ENCODE results near the gene GLB1L2. TPM values are rescaled to one million over a fixed set of nuclear protein-coding genes. Genes with fewer than 3 reads are reported as not detected.

Gene GLB1L2
- total RNA-seq, 1 donor from 2014 or later = 11.9 TPM

- no peaks in the 10 kb centered on the region for H3K36me3 Mint-ChIP-seq (ENCODE audit: insufficient read depth)
- H3K4me1 Mint-ChIP-seq (ENCODE audit: low read depth) = no peaks in the 10 kb centered on the region
- H3K4me3 Mint-ChIP-seq (ENCODE audit: low read depth) = no peak overlapping the region
- TF ChIP-seq CTCF (IDR thresholded peaks at IDR 0.05; ENCODE audit: unreplicated experiment) = no peak
- DNase-seq (ENCODE audit: low spot score, unreplicated experiment) = no peak
- no peaks in the 10 kb centered on the region for H3K9me3 Mint-ChIP-seq (ENCODE audit: low read depth)
- no peak overlapping the region for H3K27ac Mint-ChIP-seq
- peaks cover 41% of the 10 kb centered on the region for H3K27me3 Mint-ChIP-seq
These were observed 76.1 kb downstream of the GLB1L2 start for GRCh38 chr11:134407923-134408322.

GRCh38 chr11:134409552-134410429, 78.0 kb downstream of the GLB1L2 start:
- H3K36me3 Mint-ChIP-seq (ENCODE audit: insufficient read depth) = no peaks in the 10 kb centered on the region
- peak overlapping the region; percentile 70 for H3K4me3 Mint-ChIP-seq (ENCODE audit: low read depth)
- no peak for TF ChIP-seq CTCF (IDR thresholded peaks at IDR 0.05; ENCODE audit: unreplicated experiment)
- H3K4me1 Mint-ChIP-seq (ENCODE audit: low read depth) = no peaks in the 10 kb centered on the region
- H3K9me3 Mint-ChIP-seq (ENCODE audit: low read depth) = no peaks in the 10 kb centered on the region
- DNase-seq (ENCODE audit: low spot score, unreplicated experiment) = no peak
- H3K27me3 Mint-ChIP-seq = peaks cover 59% of the 10 kb centered on the region
- no peak overlapping the region for H3K27ac Mint-ChIP-seq

- Mint-ChIP-seq H3K27me3 (peaks cover 69% of the 10 kb centered on the region), H3K27ac (no peak overlapping the region), H3K4me3 (ENCODE audit: low read depth) (peak overlapping the region; percentile 70), H3K4me1 (ENCODE audit: low read depth) (no peaks in the 10 kb centered on the region), H3K36me3 (ENCODE audit: insufficient read depth) (no peaks in the 10 kb centered on the region), H3K9me3 (ENCODE audit: low read depth) (no peaks in the 10 kb centered on the region)
- DNase-seq (ENCODE audit: low spot score, unreplicated experiment) = no peak
- TF ChIP-seq CTCF (IDR thresholded peaks at IDR 0.05; ENCODE audit: unreplicated experiment) = no peak
These were observed 79.0 kb downstream of the GLB1L2 start for GRCh38 chr11:134410766-134411165.

DNA sequence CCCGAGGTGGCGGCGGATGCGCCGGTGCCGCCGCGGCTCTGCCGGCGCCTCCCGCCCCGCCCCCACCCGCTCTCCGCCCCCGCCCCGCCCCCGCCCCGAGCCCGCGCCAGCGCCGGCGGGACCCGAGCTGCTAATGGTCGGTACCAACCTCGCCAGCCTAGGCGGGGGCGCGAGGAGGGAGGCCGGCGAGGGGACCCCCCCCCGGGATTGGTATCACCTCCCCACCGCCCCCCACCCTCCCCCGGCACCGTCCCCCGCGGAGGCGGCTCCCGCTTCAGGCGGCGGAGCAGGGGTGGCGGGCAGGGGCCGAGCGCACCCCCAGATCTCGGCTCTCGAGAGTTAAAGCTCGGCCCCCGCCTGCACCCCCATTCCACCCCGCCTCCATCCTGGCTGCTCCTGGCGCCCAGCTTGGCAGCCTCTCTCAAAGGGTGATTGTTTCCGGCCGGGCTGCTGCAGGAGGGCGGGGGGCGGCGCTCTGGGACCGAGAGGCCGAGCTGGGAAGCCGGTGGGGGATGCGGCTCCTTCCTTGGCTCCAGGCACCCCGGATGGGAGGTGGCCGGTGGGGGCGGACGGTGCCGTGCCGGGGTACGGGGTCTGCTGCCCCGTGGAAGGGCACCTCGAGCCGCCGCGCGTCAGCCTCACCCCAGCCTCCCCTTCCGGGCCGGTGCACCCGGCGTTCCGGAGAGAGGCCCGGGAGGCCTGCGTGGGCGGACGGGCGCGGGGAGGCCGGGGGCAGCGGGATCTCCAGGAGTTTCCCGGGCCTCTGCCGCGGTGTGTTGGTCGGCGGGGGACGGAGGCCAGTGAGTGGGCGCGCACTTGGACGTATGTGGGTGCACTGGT, 80.6 kb downstream of the GLB1L2 start, which contains the start of gene B3GAT1:
B3GAT1 (minus strand) TSS at position 40 of the 840 bp plus-strand sequence. CDS start 24,583 bp downstream, outside the sequence.
- H3K4me3 Mint-ChIP-seq (ENCODE audit: low read depth) = peak within 1 kb of the TSS; percentile 70
- peaks cover 78% of the 10 kb centered on the region for H3K27me3 Mint-ChIP-seq
- no peak for TF ChIP-seq CTCF (IDR thresholded peaks at IDR 0.05; ENCODE audit: unreplicated experiment)
- no peaks in the 10 kb centered on the region for H3K4me1 Mint-ChIP-seq (ENCODE audit: low read depth)
- H3K36me3 Mint-ChIP-seq (ENCODE audit: insufficient read depth) = no peaks in the 10 kb centered on the region
- H3K27ac Mint-ChIP-seq = no peak within 1 kb of the TSS
- peak; percentile 26 for DNase-seq (ENCODE audit: low spot score, unreplicated experiment)
- H3K9me3 Mint-ChIP-seq (ENCODE audit: low read depth) = no peaks in the 10 kb centered on the region

Data from progenitor cell of endocrine pancreas (in vitro differentiated cells).